T-helper 22 cell (primary cell): ENCODE measurements around the gene GP1BA.

Experiments
- DNase-seq: peaks from one replicate; pipeline ENCODE4 v3.0.0-alpha.2; 2020; ENCODE audit warnings: low read depth

The GP1BA gene

GRCh38 chr17:4973256-4974114 lies 41.4 kb downstream of the GP1BA start:
- no peak for DNase-seq

GRCh38 chr17:4974115-4974670 lies 42.1 kb downstream of the GP1BA start:
- no peak for DNase-seq

GRCh38 chr17:4978726-4979125 lies 46.6 kb downstream of the GP1BA start:
- no peak for DNase-seq

- no peak for DNase-seq
These were observed 48.7 kb downstream of the GP1BA start for GRCh38 chr17:4980644-4981216.

- no peak for DNase-seq
These were observed 50.2 kb downstream of the GP1BA start for GRCh38 chr17:4982305-4982704.
